ENCODE measurements around the gene PARN. TPM values are rescaled to one million over a fixed set of nuclear protein-coding genes. Genes with fewer than 3 reads are reported as not detected.

Gene PARN
- polyA plus RNA-seq, 1 donor from 2014 or later = 22.3 TPM

- no peak overlapping the region for H3K4me2 ChIP-seq (ENCODE audit: low read length)
- H3K27me3 ChIP-seq (ENCODE audit: insufficient read depth, low read depth, low read length) = no peaks in the 10 kb centered on the region
- no peak overlapping the region for H2AFZ ChIP-seq (ENCODE audit: low read depth, low read length)
- TF ChIP-seq SMC3 (conservative IDR thresholded peaks at IDR 0.05; ENCODE audit: poor library complexity) (no peak), REST (IDR thresholded peaks at IDR 0.05; ENCODE audit: borderline replicate concordance) (no peak), MXI1 (conservative IDR thresholded peaks at IDR 0.05; ENCODE audit: poor library complexity, severe bottlenecking) (no peak), EP300 (conservative IDR thresholded peaks at IDR 0.05; ENCODE audit: poor library complexity, severe bottlenecking) (no peak), POLR2AphosphoS5 (IDR thresholded peaks at IDR 0.05) (no peak)
- H3K36me3 ChIP-seq (ENCODE audit: insufficient read depth, low read length) = no peaks in the 10 kb centered on the region
- H3K9ac ChIP-seq (ENCODE audit: low read length) = no peak overlapping the region
- H3K79me2 ChIP-seq (replicated peaks; ENCODE audit: insufficient read depth, low read length) = no peaks in the 10 kb centered on the region
- no peaks in the 10 kb centered on the region for H4K20me1 ChIP-seq (ENCODE audit: insufficient read depth)
- H3K9me2 ChIP-seq (ENCODE audit: insufficient read depth, low read length) = no peaks in the 10 kb centered on the region
- no peak overlapping the region for H3K27ac ChIP-seq (ENCODE audit: low read length)
- no peak overlapping the region for H3K4me3 ChIP-seq (ENCODE audit: low read length)
- H3F3A ChIP-seq (ENCODE audit: insufficient read depth, low read length, poor library complexity, severe bottlenecking) = no peaks in the 10 kb centered on the region
- no peaks in the 10 kb centered on the region for H3K9me3 ChIP-seq (ENCODE audit: low read length)
Observed at GRCh38 chr16:14678748-14679497, 48.9 kb upstream of the PARN start.

- Histone ChIP-seq H3K9me2 (ENCODE audit: insufficient read depth, low read length) (no peaks in the 10 kb centered on the region), H3K79me2 (replicated peaks; ENCODE audit: insufficient read depth, low read length) (no peaks in the 10 kb centered on the region), H3K27me3 (ENCODE audit: insufficient read depth, low read depth, low read length) (no peaks in the 10 kb centered on the region), H2AFZ (ENCODE audit: low read depth, low read length) (no peak overlapping the region), H3K9ac (ENCODE audit: low read length) (no peak overlapping the region), H3K4me3 (ENCODE audit: low read length) (no peak overlapping the region), H3K9me3 (ENCODE audit: low read length) (no peaks in the 10 kb centered on the region), H3K4me2 (ENCODE audit: low read length) (no peak overlapping the region), H3K36me3 (ENCODE audit: insufficient read depth, low read length) (no peaks in the 10 kb centered on the region), H3F3A (ENCODE audit: insufficient read depth, low read length, poor library complexity, severe bottlenecking) (no peaks in the 10 kb centered on the region), H4K20me1 (ENCODE audit: insufficient read depth) (no peaks in the 10 kb centered on the region), H3K27ac (ENCODE audit: low read length) (no peak overlapping the region)
- no peak for TF ChIP-seq REST (IDR thresholded peaks at IDR 0.05; ENCODE audit: borderline replicate concordance)
- TF ChIP-seq POLR2AphosphoS5 (IDR thresholded peaks at IDR 0.05) = no peak
- TF ChIP-seq RAD21 (conservative IDR thresholded peaks at IDR 0.05) = no peak
- TF ChIP-seq TAF1 (IDR thresholded peaks at IDR 0.05; ENCODE audit: low read depth) = no peak
- no peak for TF ChIP-seq MXI1 (conservative IDR thresholded peaks at IDR 0.05; ENCODE audit: poor library complexity, severe bottlenecking)
- TF ChIP-seq CTCF (IDR thresholded peaks at IDR 0.05; ENCODE audit: poor library complexity, severe bottlenecking) = no peak
- no peak for TF ChIP-seq EP300 (conservative IDR thresholded peaks at IDR 0.05; ENCODE audit: poor library complexity, severe bottlenecking)
- no peak for TF ChIP-seq SMC3 (conservative IDR thresholded peaks at IDR 0.05; ENCODE audit: poor library complexity)
- TF ChIP-seq EZH2 (IDR thresholded peaks at IDR 0.05; ENCODE audit: borderline replicate concordance, insufficient read depth, low read length, poor library complexity, severe bottlenecking) = no peak
Observed at GRCh38 chr16:14677627-14678026, 47.6 kb upstream of the PARN start.

Data from neural cell (in vitro differentiated cells).